ENCODE data around the gene METTL4.
"Not testable (repeated sequence)": the region's sequence is repeated elsewhere in the genome, so short reads cannot be mapped to it uniquely, and the experiment has no call there.

METTL4 gene

GRCh38 chr18:2551425-2551824 lies 19.9 kb downstream of the METTL4 start:
- DNase-seq (ENCODE audit: low read depth) = no peak
- TF ChIP-seq CTCF (IDR thresholded peaks at IDR 0.05; ENCODE audit: control insufficient read depth, insufficient read depth, low read depth, low read length, missing control alignments) = no peak
- no peak overlapping the region for H3K4me3 ChIP-seq (ENCODE audit: control insufficient read depth, low read depth, low read length)

- TF ChIP-seq CTCF (IDR thresholded peaks at IDR 0.05; ENCODE audit: control insufficient read depth, insufficient read depth, low read depth, low read length, missing control alignments) = no peak
Observed at GRCh38 chr18:2549462-2549861, 21.8 kb downstream of the METTL4 start.

GRCh38 chr18:2547477-2548087 lies 23.7 kb downstream of the METTL4 start:
- H3K4me3 ChIP-seq (ENCODE audit: control insufficient read depth, low read depth, low read length) = no peak overlapping the region
- peak; percentile 35 for TF ChIP-seq CTCF (IDR thresholded peaks at IDR 0.05; ENCODE audit: control insufficient read depth, insufficient read depth, low read depth, low read length, missing control alignments)
- no peak for DNase-seq (ENCODE audit: low read depth)

More at GRCh38 chr18:2549462-2549861, 21.8 kb downstream of the METTL4 start:
- H3K4me3 ChIP-seq (ENCODE audit: control insufficient read depth, low read depth, low read length) = no peak overlapping the region
- DNase-seq (ENCODE audit: low read depth) = no peak

- DNase-seq (ENCODE audit: low read depth) = no peak
- no peak for TF ChIP-seq CTCF (IDR thresholded peaks at IDR 0.05; ENCODE audit: control insufficient read depth, insufficient read depth, low read depth, low read length, missing control alignments)
- no peak overlapping the region for H3K4me3 ChIP-seq (ENCODE audit: control insufficient read depth, low read depth, low read length)
Observed at GRCh38 chr18:2545155-2545554, 26.1 kb downstream of the METTL4 start.

GRCh38 chr18:2541925-2542563 lies 29.3 kb downstream of the METTL4 start:
- not testable (repeated sequence) for DNase-seq (ENCODE audit: low read depth)
- TF ChIP-seq CTCF (IDR thresholded peaks at IDR 0.05; ENCODE audit: control insufficient read depth, insufficient read depth, low read depth, low read length, missing control alignments) = peak; percentile 53

GRCh38 chr18:2540575-2540974 lies 30.7 kb downstream of the METTL4 start:
- no peak for TF ChIP-seq CTCF (IDR thresholded peaks at IDR 0.05; ENCODE audit: control insufficient read depth, insufficient read depth, low read depth, low read length, missing control alignments)
- H3K4me3 ChIP-seq (ENCODE audit: control insufficient read depth, low read depth, low read length) = no peak overlapping the region
- DNase-seq (ENCODE audit: low read depth) = no peak

More at GRCh38 chr18:2541925-2542563, 29.3 kb downstream of the METTL4 start:
- not testable (repeated sequence) for H3K4me3 ChIP-seq (ENCODE audit: control insufficient read depth, low read depth, low read length)
